ENCODE data around the gene CXCR6.

GRCh38 chr3:45933591-45933990, 9.7 kb upstream of the CXCR6 start:
- TF ChIP-seq CTCF (IDR thresholded peaks at IDR 0.05; ENCODE audit: insufficient read depth, low read depth, low read length) (no peak), EZH2 (IDR thresholded peaks at IDR 0.05; ENCODE audit: insufficient read depth, low read length) (no peak)
